Activated CD8-positive, alpha-beta memory T cell treated with anti-CD3 and anti-CD28 coated beads for 24 hours (primary cell): ENCODE data around the gene EFCAB6.

ENCODE experiments used
- DNase-seq: peaks from one replicate; pipeline ENCODE4 v3.0.0-alpha.2; 2020

Gene EFCAB6

DNA sequence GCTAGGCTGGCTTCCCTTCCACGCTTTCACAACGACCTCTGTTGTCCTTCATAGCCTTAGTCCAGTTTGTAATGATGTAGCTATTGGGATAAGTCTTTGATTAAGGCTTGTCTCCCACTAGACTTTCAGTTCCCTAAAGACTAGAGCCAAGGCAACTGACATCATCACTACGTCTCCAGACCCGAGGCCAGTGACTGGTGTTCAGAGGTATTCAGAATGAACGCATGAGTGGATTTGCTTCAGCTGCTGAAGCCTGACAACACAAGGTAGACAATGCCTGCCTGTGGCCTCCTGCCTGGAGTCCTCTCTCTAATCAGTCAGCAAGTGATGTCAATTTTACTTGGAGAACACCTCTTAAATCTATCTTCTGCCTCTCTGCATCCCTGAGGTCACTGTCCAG is 13.6 kb downstream of the EFCAB6 start:
- no peak for DNase-seq

GRCh38 chr22:43796567-43796966 is 15.5 kb downstream of the EFCAB6 start:
- no peak for DNase-seq

- DNase-seq, result no peak
Observed at GRCh38 chr22:43795320-43795719, 16.8 kb downstream of the EFCAB6 start.

- no peak for DNase-seq
Observed at GRCh38 chr22:43792905-43793304, 19.2 kb downstream of the EFCAB6 start.

GRCh38 chr22:43789452-43789851 is 22.7 kb downstream of the EFCAB6 start:
- DNase-seq, result no peak

DNA sequence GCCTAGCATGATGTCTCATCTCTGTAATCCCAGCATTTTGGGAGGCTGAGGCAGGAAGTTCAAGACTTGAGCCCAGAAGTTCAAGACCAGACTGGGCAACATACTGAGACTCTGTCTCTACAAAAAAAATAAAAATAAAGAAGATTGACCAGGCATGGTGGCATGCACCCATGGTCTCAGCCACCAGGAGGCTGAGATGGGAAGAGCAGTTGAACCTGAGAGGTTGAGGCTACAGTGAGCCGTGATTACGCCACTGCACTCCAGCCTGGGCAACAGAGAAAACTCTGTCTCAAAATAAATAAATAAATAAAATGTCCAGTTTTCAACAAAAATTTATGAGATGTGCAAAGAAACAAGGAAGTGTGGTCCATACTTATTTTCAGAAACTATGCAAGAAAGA is 28.3 kb downstream of the EFCAB6 start:
- DNase-seq, result no peak

DNA sequence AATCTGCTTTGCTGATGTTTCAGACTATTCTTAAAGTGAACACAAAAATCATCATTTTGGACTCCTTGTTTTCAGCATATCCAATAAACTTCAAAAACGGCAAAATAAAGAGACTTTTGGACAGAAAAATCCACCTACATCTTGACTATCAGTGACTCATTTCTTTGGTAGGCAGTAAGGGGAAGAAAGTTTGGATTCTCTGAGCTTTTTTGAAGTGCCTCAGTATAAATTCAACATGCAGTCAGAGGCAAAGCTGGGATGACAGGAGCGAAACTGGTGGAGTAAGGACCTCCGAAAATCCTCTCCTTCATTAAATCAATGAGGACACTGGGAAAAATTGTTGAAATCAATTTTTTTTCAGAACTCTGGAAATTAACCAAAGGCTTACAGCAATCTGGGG is 29.7 kb downstream of the EFCAB6 start:
- DNase-seq, result no peak

GRCh38 chr22:43777286-43777685 is 34.8 kb downstream of the EFCAB6 start:
- no peak for DNase-seq

- no peak for DNase-seq
Observed at GRCh38 chr22:43776081-43776670, 35.9 kb downstream of the EFCAB6 start.

GRCh38 chr22:43774318-43774915 is 37.7 kb downstream of the EFCAB6 start:
- DNase-seq, result no peak

DNA sequence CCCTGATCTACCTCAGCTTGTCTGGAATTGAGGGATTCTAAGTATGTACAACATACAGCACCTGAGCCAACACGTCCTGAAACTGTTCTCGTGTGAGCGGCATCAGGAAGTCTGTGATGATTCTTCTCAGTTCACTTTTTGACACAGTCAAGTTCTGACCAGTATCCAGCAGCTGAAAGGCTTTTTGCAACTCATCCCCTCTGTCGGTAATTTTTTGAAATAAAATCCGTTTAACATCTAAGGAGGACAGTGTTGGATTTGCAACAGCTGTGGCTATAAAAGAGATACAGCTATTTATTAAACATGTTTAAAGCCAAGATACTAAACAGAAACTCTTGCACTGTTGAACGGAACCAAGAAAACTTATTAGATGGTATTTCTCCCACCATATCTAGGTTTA is 39.3 kb downstream of the EFCAB6 start:
- no peak for DNase-seq

- DNase-seq, result no peak
Observed at GRCh38 chr22:43755452-43755851, 56.7 kb downstream of the EFCAB6 start.

GRCh38 chr22:43755011-43755410 is 57.1 kb downstream of the EFCAB6 start:
- DNase-seq, result no peak

GRCh38 chr22:43754176-43754575 is 57.9 kb downstream of the EFCAB6 start:
- no peak for DNase-seq

GRCh38 chr22:43753688-43754087 is 58.4 kb downstream of the EFCAB6 start:
- no peak for DNase-seq

- no peak for DNase-seq
Observed at GRCh38 chr22:43750751-43751150, 61.4 kb downstream of the EFCAB6 start.

DNA sequence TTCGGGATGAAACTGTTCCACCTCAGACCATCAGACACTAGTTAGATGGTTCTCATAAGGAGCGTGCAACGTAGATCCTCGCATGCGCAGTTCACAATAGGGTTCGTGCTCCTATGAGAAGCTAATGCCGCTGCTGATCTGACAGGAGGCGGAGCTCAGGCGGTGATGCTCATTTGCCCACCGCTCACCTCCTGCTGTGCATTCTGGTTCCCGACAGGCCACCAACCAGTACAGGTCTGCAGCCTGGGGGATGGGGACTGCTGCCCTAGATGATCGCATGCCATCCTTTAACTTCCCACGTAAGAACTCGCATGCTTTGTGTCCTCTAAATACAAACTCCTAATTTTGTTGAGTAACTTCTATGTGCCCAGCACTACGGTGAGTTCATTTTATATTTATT is 62.6 kb downstream of the EFCAB6 start:
- no peak for DNase-seq

- DNase-seq, result no peak
Observed at GRCh38 chr22:43747877-43748276, 64.2 kb downstream of the EFCAB6 start.

- no peak for DNase-seq
Observed at GRCh38 chr22:43747058-43747457, 65.0 kb downstream of the EFCAB6 start.

DNA sequence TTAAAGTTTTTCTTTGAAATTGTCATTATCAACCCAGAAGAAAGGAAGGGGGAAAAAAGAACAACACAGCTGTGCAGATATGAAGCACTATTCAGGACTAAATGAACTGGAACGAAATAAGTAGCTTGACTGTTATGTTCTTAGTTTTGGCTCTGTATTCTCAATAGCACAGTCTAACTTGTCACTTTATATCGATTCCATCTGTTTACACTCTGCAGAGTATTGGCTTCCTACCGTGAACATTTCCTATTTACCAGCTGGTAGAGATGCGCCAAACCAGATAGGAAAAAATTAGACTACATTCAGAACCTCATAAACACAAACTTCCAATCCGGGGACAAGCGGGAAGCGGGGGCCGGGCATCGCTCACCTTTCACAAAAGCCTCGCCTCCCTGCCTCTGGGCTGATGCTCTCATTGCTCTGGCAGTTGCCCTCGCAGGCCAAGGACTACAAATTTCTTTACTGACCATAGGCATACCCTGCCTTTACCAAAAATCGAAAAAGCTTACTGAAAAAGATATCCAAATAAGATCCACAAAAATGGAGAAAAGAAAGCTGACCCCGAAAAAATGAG is 66.2 kb downstream of the EFCAB6 start:
- DNase-seq, result no peak

- DNase-seq, result no peak
Observed at GRCh38 chr22:43745411-43745770, 66.7 kb downstream of the EFCAB6 start.

- no peak for DNase-seq
Observed at GRCh38 chr22:43744700-43745410, 67.2 kb downstream of the EFCAB6 start.

DNA sequence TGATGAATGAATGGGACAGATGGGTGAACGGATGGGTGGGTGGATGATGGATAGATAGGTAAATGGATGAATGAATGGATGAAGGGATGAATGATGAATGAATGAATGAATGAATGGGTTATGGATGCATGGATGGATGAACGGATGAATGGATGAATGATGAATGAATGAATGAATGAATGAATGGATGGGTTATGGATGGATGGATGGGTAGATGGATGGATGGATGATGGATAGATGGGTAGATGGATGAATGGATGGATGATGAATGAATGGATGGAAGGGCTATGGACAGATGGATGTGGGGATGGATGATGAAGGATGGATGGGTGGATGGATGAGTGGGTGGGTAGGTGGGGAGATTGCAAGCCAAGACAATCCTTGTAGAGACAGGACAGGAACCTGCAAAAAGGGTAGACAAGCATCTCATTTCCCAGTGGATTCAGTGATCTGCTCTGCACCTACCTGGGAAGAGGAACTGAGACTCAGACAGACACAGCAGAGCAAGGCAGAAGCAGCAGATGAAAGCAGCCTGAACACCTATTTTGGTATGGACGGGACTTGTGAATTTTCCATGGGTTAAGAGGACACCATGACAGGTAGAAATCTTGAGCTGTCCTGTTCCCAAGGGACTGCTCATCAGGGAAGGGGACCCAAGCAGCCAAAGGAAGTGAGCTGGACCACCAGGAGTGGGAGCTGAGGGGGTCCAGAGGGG is 68.0 kb downstream of the EFCAB6 start:
- DNase-seq, result no peak

DNA sequence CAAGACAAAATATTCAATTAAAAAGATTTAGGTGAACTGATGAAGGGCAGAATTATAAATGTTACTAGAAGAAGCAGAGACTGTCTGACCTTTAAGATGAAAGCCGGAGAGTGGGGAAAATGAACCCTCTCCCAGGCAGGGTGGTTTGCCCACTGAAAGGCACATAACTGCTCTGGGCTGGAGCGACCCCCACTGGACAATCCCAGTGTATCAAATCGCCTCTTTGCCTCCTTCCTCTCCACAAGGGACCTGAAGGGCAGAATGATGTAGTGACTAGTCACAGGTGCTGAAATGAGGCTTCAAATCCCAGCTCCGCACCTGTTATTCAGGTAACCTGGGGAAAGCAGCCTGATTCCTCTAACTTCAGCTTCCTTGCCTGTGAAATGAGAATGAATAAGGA is 69.0 kb downstream of the EFCAB6 start:
- DNase-seq, result no peak
